22Rv1 (cell line): ENCODE data around the gene RAB20.

ENCODE experiments used
- ZFX ChIP-seq: fragments of 450-650 bp; IDR thresholded peaks from 2 replicates; pipeline ENCODE4 v1.6.1; 2017; ENCODE audit warnings: antibody characterized with exemption, borderline replicate concordance
- TF ChIP-seq, protein P1 (sequence below): fragments of 450-650 bp; IDR thresholded peaks from 2 replicates; pipeline ENCODE4 v1.5.1; 2017; ENCODE audit warnings: mild to moderate bottlenecking

DNA sequence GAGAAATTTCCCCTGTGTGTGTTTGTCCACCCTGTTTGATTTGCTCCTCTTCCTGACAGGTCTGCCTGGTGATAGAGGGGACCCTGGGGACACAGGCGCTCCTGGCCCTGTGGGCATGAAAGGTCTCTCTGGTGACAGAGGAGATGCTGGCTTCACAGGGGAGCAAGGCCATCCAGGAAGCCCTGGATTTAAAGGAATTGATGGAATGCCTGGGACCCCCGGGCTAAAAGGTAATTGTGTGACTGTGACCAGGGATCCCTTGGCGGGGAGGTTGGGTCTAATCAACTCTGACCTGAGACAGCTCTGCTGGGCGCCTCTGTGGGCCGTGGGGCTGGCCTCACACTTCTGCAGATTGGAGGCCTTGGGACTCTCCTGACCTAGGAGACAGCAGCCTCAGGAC, 81.4 kb downstream of the RAB20 start:
- TF ChIP-seq, protein P1, sequence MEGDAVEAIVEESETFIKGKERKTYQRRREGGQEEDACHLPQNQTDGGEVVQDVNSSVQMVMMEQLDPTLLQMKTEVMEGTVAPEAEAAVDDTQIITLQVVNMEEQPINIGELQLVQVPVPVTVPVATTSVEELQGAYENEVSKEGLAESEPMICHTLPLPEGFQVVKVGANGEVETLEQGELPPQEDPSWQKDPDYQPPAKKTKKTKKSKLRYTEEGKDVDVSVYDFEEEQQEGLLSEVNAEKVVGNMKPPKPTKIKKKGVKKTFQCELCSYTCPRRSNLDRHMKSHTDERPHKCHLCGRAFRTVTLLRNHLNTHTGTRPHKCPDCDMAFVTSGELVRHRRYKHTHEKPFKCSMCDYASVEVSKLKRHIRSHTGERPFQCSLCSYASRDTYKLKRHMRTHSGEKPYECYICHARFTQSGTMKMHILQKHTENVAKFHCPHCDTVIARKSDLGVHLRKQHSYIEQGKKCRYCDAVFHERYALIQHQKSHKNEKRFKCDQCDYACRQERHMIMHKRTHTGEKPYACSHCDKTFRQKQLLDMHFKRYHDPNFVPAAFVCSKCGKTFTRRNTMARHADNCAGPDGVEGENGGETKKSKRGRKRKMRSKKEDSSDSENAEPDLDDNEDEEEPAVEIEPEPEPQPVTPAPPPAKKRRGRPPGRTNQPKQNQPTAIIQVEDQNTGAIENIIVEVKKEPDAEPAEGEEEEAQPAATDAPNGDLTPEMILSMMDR, result no peak
- no peak for TF ChIP-seq ZFX
